ENCODE measurements around the gene MTERF4. TPM values are rescaled to one million over a fixed set of nuclear protein-coding genes. Genes with fewer than 3 reads are reported as not detected.
A peak's percentile ranks its signal among the peaks of the same experiment; 100 is the strongest.

Gene MTERF4
- total and polyA plus RNA-seq, 3 experiments from 2014 or later = 46.4 to 49.2 (median 48.0) TPM

GRCh38 chr2:241132538-241133435, 30.7 kb upstream of the MTERF4 start:
- Mint-ChIP-seq H3K36me3 (peaks cover 1 to 68% (median 7%) of the 10 kb centered on the region in 3 donors), H3K27me3 (no peaks in the 10 kb centered on the region), H3K4me1 (peaks cover 7 to 15% (median 7%) of the 10 kb centered on the region in 3 donors), H3K27ac (peak overlapping the region in 2 of 8 donors; percentile 13 to 29), H3K9me3 (no peaks in the 10 kb centered on the region), H3K4me3 (no peak overlapping the region)
- no peaks in the 10 kb centered on the region for H3K27me3 ChIP-seq (ENCODE audit: insufficient read depth, low read length, poor library complexity, severe bottlenecking)
- H3K36me3 ChIP-seq (ENCODE audit: insufficient read depth, low read length) = peaks cover under 1% of the 10 kb centered on the region
- no peak overlapping the region for H3K4me3 ChIP-seq (ENCODE audit: low read length)
- H3K4me1 ChIP-seq (ENCODE audit: insufficient read depth, low read length) = peaks cover 8% of the 10 kb centered on the region
- POLR2A ChIA-PET = no interaction called here
- no peak for DNase-seq
- CTCF ChIA-PET = no interaction called here
- no peak overlapping the region for H3K27ac ChIP-seq (ENCODE audit: low read depth, low read length)
- H3K9me3 ChIP-seq (ENCODE audit: low read length) = no peaks in the 10 kb centered on the region

GRCh38 chr2:241131531-241131930, 29.4 kb upstream of the MTERF4 start:
- CTCF ChIA-PET = no interaction called here

GRCh38 chr2:241130316-241130715, 28.2 kb upstream of the MTERF4 start:
- no peaks in the 10 kb centered on the region for H3K9me3 ChIP-seq (ENCODE audit: low read length)
- no peaks in the 10 kb centered on the region for H3K9me3 Mint-ChIP-seq
- H3K36me3 ChIP-seq (ENCODE audit: insufficient read depth, low read length) = no peaks in the 10 kb centered on the region
- no peak overlapping the region for H3K27ac ChIP-seq (ENCODE audit: low read depth, low read length)
- no peaks in the 10 kb centered on the region for H3K27me3 Mint-ChIP-seq
- H3K4me3 Mint-ChIP-seq = no peak overlapping the region
- peak overlapping the region in 3 of 8 donors; percentile 37 to 78 (median 42) for H3K27ac Mint-ChIP-seq
- CTCF ChIA-PET = no interaction called here
- H3K4me1 ChIP-seq (ENCODE audit: insufficient read depth, low read length) = peaks cover 8% of the 10 kb centered on the region
- H3K4me1 Mint-ChIP-seq = peaks cover 16 to 40% (median 24%) of the 10 kb centered on the region in 3 donors
- H3K36me3 Mint-ChIP-seq = peaks cover 0 to 60% (median 9%) of the 10 kb centered on the region in 3 donors
- POLR2A ChIA-PET = interaction anchor here (1.2 kb wide), 1 partner anchor 21 kb away, joined by 3 read pairs; no protein-coding TSS in a partner anchor
- H3K4me3 ChIP-seq (ENCODE audit: low read length) = no peak overlapping the region
- no peaks in the 10 kb centered on the region for H3K27me3 ChIP-seq (ENCODE audit: insufficient read depth, low read length, poor library complexity, severe bottlenecking)
- DNase-seq = no peak

More at GRCh38 chr2:241131531-241131930, 29.4 kb upstream of the MTERF4 start:
- no peaks in the 10 kb centered on the region for H3K9me3 ChIP-seq (ENCODE audit: low read length)
- no peak for DNase-seq
- peaks cover 8% of the 10 kb centered on the region for H3K4me1 ChIP-seq (ENCODE audit: insufficient read depth, low read length)
- H3K4me3 Mint-ChIP-seq = no peak overlapping the region
- no peaks in the 10 kb centered on the region for H3K27me3 Mint-ChIP-seq
- H3K9me3 Mint-ChIP-seq = no peaks in the 10 kb centered on the region
- peaks cover 14 to 28% (median 15%) of the 10 kb centered on the region in 3 donors for H3K4me1 Mint-ChIP-seq
- no peak overlapping the region for H3K4me3 ChIP-seq (ENCODE audit: low read length)
- POLR2A ChIA-PET = no interaction called here
- peaks cover 0 to 64% (median 9%) of the 10 kb centered on the region in 3 donors for H3K36me3 Mint-ChIP-seq
- H3K27me3 ChIP-seq (ENCODE audit: insufficient read depth, low read length, poor library complexity, severe bottlenecking) = no peaks in the 10 kb centered on the region
- H3K27ac ChIP-seq (ENCODE audit: low read depth, low read length) = no peak overlapping the region
- no peak overlapping the region for H3K27ac Mint-ChIP-seq
- no peaks in the 10 kb centered on the region for H3K36me3 ChIP-seq (ENCODE audit: insufficient read depth, low read length)

GRCh38 chr2:241129086-241129871, 27.2 kb upstream of the MTERF4 start:
- no peak for DNase-seq
- CTCF ChIA-PET = no interaction called here
- no peaks in the 10 kb centered on the region for H3K27me3 ChIP-seq (ENCODE audit: insufficient read depth, low read length, poor library complexity, severe bottlenecking)
- H3K9me3 Mint-ChIP-seq = no peaks in the 10 kb centered on the region
- no peak overlapping the region for H3K4me3 ChIP-seq (ENCODE audit: low read length)
- H3K27me3 Mint-ChIP-seq = no peaks in the 10 kb centered on the region
- POLR2A ChIA-PET = interaction anchor here (1.2 kb wide), 1 partner anchor 22 kb away, joined by 3 read pairs; no protein-coding TSS in a partner anchor
- no peaks in the 10 kb centered on the region for H3K9me3 ChIP-seq (ENCODE audit: low read length)
- H3K4me1 Mint-ChIP-seq = peaks cover 16 to 41% (median 24%) of the 10 kb centered on the region in 3 donors
- H3K36me3 ChIP-seq (ENCODE audit: insufficient read depth, low read length) = no peaks in the 10 kb centered on the region
- H3K4me3 Mint-ChIP-seq = no peak overlapping the region
- H3K36me3 Mint-ChIP-seq = peaks cover 0 to 51% (median 9%) of the 10 kb centered on the region in 3 donors
- H3K27ac ChIP-seq (ENCODE audit: low read depth, low read length) = no peak overlapping the region
- peak overlapping the region; percentile 20 to 75 (median 58) for H3K27ac Mint-ChIP-seq
- H3K4me1 ChIP-seq (ENCODE audit: insufficient read depth, low read length) = peaks cover 8% of the 10 kb centered on the region

- ChIA-PET POLR2A (no interaction called here), CTCF (no interaction called here)
- no peaks in the 10 kb centered on the region for H3K36me3 ChIP-seq (ENCODE audit: insufficient read depth, low read length)
- peak overlapping the region; percentile 82 to 94 (median 89) for H3K27ac Mint-ChIP-seq
- H3K27ac ChIP-seq (ENCODE audit: low read depth, low read length) = no peak overlapping the region
- H3K27me3 Mint-ChIP-seq = no peaks in the 10 kb centered on the region
- no peaks in the 10 kb centered on the region for H3K27me3 ChIP-seq (ENCODE audit: insufficient read depth, low read length, poor library complexity, severe bottlenecking)
- peaks cover 20 to 47% (median 30%) of the 10 kb centered on the region in 3 donors for H3K4me1 Mint-ChIP-seq
- H3K36me3 Mint-ChIP-seq = peaks cover 0 to 48% (median 11%) of the 10 kb centered on the region in 3 donors
- peak overlapping the region in 3 of 7 donors; percentile 54 to 59 (median 58) for H3K4me3 Mint-ChIP-seq
- no peaks in the 10 kb centered on the region for H3K9me3 Mint-ChIP-seq
- peaks cover 8% of the 10 kb centered on the region for H3K4me1 ChIP-seq (ENCODE audit: insufficient read depth, low read length)
- no peak for DNase-seq
- H3K9me3 ChIP-seq (ENCODE audit: low read length) = no peaks in the 10 kb centered on the region
- no peak overlapping the region for H3K4me3 ChIP-seq (ENCODE audit: low read length)
Observed at GRCh38 chr2:241128266-241128665, 26.2 kb upstream of the MTERF4 start.

GRCh38 chr2:241126771-241127202, 24.7 kb upstream of the MTERF4 start:
- peaks cover 2 to 47% (median 9%) of the 10 kb centered on the region in 3 donors for H3K36me3 Mint-ChIP-seq
- H3K27ac Mint-ChIP-seq = peak overlapping the region in 2 of 8 donors; percentile 43 to 91
- Histone ChIP-seq H3K9me3 (ENCODE audit: low read length) (no peaks in the 10 kb centered on the region), H3K4me1 (ENCODE audit: insufficient read depth, low read length) (peaks cover 8% of the 10 kb centered on the region), H3K27ac (ENCODE audit: low read depth, low read length) (no peak overlapping the region), H3K4me3 (ENCODE audit: low read length) (no peak overlapping the region), H3K36me3 (ENCODE audit: insufficient read depth, low read length) (no peaks in the 10 kb centered on the region), H3K27me3 (ENCODE audit: insufficient read depth, low read length, poor library complexity, severe bottlenecking) (no peaks in the 10 kb centered on the region)
- no peak for DNase-seq
- CTCF ChIA-PET = no interaction called here
- POLR2A ChIA-PET = interaction anchor here (1.3 kb wide), 1 partner anchor 16 kb away, joined by 3 read pairs; no protein-coding TSS in a partner anchor
- no peaks in the 10 kb centered on the region for H3K27me3 Mint-ChIP-seq
- no peak overlapping the region for H3K4me3 Mint-ChIP-seq
- peaks cover 20 to 50% (median 30%) of the 10 kb centered on the region in 3 donors for H3K4me1 Mint-ChIP-seq
- no peaks in the 10 kb centered on the region for H3K9me3 Mint-ChIP-seq

GRCh38 chr2:241126201-241126611, 24.1 kb upstream of the MTERF4 start:
- no peaks in the 10 kb centered on the region for H3K9me3 ChIP-seq (ENCODE audit: low read length)
- Mint-ChIP-seq H3K36me3 (peaks cover 5 to 51% (median 9%) of the 10 kb centered on the region in 3 donors), H3K27ac (peak overlapping the region in 3 of 8 donors; percentile 11 to 56 (median 43)), H3K4me3 (no peak overlapping the region), H3K4me1 (peaks cover 20 to 50% (median 30%) of the 10 kb centered on the region in 3 donors), H3K9me3 (no peaks in the 10 kb centered on the region), H3K27me3 (no peaks in the 10 kb centered on the region)
- no peaks in the 10 kb centered on the region for H3K27me3 ChIP-seq (ENCODE audit: insufficient read depth, low read length, poor library complexity, severe bottlenecking)
- H3K36me3 ChIP-seq (ENCODE audit: insufficient read depth, low read length) = no peaks in the 10 kb centered on the region
- ChIA-PET CTCF (no interaction called here), POLR2A (interaction anchor here (1.3 kb wide), 1 partner anchor 16 kb away, joined by 3 read pairs; no protein-coding TSS in a partner anchor)
- peaks cover 8% of the 10 kb centered on the region for H3K4me1 ChIP-seq (ENCODE audit: insufficient read depth, low read length)
- no peak overlapping the region for H3K27ac ChIP-seq (ENCODE audit: low read depth, low read length)
- no peak overlapping the region for H3K4me3 ChIP-seq (ENCODE audit: low read length)
- DNase-seq = no peak

Measured in CD8-positive, alpha-beta memory T cell (primary cell).